SK-N-MC (cell line): ENCODE data around the gene DROSHA.

Experiments used
- EZH2 ChIP-seq: fragments of 200-600 bp; sonication (generic); IDR thresholded peaks from one replicate; pipeline ENCODE4 v1.6.1; 2017; ENCODE audit warnings: antibody characterized with exemption
- FOXP2 ChIP-seq: optimal IDR thresholded peaks from 2 replicates; pipeline ENCODE3; 2011; ENCODE audit warnings: mild to moderate bottlenecking, moderate library complexity; ENCODE audit not compliant: insufficient read depth; ENCODE audit errors: extremely low read length, control extremely low read depth
- POLR2AphosphoS5 ChIP-seq: IDR thresholded peaks from 2 replicates; pipeline ENCODE4 v1.6.1; 2012; ENCODE audit warnings: mild to moderate bottlenecking, low read depth, low read length, borderline replicate concordance

DNA sequence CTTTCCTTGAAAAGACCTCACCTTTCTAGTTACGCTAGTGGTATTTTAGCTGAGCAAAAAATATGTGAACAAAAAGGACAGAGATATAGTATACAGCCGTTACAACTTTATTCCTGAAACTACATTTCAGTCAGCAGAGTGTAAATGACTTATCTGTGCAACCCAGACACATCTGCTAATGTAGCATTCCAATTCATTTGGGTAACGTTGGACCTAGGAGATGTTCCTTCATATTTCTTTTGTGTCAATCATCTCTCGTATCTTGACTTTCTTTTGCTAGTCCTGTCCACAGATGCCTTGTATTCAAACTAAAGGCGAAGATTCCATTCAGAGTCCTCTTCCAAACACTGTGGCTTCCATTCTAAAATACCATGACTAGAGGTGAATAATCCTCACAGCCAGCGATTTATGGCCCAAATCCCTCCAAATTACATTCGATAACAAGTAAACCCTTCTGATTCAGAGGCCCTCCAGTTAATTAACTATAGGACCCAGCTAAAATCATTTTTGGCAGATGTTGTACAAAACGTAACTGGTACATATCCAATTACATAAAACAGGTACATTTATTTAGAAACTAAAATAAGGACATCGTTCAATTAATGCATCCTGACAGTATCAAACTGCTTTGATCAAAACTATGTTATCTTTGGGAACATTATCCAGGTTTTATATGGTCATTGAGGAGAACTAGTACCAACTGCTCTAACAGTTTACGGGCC is 155.7 kb downstream of the DROSHA start:
- TF ChIP-seq EZH2 = no peak
- no peak for TF ChIP-seq POLR2AphosphoS5
- no peak for TF ChIP-seq FOXP2
